NCI-H2171 (cell line): ENCODE measurements around the gene CDH23.

Experiments
- DNase-seq: peaks from one replicate; lab custom pipeline; 2025; lab: John Stamatoyannopoulos, UW

The CDH23 gene

GRCh38 chr10:71835671-71836595 is 439.2 kb downstream of the CDH23 start:
- DNase-seq, result peak; percentile 89

DNA sequence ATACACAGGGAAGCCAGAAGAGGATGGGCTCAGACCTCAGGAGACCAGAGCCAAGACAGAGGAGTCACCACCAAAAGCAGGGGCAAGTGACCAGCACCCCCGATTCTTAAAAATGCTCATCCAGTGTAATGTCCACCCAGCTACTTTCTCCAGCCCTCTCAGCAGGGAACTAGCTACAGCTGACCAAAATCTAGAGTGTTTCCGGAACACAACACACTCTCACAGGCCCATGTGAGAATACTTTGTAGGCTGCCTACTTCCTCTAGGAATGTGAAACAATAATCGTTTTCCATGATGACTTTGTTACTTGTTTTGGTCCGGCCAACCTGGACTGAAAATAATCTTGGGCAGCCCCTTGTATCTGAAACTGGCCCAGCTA is 439.9 kb downstream of the CDH23 start:
- no peak for DNase-seq

GRCh38 chr10:71837098-71837827 is 440.5 kb downstream of the CDH23 start:
- no peak for DNase-seq

DNA sequence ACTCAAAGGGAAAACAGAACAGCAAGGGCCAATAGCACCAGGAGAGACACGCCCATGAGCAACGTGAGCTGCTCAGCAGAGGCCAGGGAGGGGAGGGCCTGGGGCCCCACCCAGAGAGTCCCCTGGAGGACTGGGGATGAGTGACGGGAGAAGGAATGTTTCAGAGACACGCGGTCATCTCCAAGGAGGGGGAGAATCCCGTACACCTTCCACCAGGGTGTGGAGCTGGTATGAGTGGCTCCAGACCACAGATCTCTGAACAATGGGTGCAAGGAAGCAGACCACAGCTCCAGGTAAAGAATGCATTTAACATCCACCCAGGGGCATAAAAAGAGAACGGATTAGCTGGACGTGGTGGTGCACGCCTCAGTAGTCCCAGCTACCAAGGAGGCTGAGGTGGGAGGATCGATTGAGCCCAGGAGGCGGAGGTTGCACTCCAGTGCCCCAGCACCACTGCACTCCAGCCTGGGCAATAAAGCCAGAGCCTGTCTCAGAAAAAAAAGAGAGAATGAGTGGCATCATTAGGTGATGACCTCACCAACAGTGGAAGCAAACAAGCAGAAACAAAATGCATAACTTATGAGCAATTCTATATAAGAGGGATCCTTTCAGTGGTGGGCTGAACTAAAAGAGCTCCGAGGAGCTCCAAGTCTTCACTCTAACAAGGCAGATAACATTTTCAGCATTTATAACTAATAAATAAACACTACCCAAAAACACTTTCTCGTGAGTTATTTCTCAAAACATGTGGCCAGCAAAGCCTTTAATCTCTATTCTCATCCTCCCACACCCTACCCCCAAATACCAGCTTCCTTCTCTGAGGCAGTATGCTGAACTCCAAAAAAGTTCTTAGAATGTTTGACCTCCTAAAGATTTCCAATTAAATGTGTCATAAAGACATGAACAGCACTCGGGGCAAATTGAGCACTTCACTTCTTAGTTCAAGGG is 441.8 kb downstream of the CDH23 start:
- no peak for DNase-seq

GRCh38 chr10:71840177-71840957 is 443.6 kb downstream of the CDH23 start:
- DNase-seq, result peak; percentile 76

DNA sequence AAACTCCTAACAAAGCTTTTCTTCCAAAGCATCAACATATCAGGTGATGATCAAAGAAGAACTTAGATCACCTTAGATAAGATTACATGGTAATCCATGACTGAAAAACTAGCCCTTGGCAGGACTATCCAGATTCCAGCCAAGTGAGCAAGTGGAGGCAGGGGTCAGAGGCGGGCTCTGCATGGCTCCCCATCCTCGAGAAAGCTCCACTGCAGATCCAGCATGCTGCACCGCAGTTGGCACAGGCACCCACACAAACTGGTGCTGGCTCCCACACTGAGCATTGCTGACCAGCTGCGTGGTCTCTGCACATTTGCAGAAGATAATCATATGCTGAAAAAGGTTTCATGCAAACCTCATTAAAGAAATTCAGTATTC is 444.2 kb downstream of the CDH23 start:
- no peak for DNase-seq

GRCh38 chr10:71842422-71842821 is 445.7 kb downstream of the CDH23 start:
- no peak for DNase-seq

DNA sequence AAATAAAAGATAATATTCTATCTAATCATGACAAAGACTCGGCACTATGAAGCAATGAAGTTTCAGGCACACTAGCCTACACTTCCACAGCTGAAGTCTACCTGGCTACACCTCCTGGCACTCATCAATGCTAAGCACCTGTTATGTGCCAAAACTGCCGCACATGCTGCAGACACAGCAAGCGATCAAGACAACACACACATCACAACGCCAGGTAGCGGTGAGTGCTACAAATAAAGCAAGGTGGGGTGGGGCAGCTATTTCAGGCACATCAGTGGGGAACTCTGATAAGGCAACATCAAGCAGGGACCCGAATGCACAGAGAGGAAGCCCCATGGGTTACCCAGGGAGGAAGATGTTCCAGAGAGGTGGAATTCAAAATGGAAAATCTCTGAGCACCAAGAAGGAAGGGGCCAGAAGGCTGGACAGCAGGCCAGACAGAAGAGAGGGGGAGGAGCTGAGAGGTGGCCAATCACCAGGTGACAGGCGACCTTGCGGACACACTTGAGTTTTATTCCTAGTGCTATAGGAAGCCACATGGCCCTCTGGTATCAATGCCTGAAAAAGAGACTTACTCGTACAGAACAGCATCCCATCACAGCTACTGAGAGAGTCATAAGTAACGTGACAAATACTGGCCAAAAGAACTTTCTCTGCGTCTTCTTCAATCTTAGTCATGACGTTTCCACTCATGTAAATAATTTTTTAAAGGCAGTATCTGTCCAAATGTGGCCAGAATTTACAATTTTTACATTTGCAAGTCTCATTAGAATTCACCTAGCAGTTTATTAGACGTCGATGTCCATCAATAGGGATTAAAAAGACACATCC is 446.4 kb downstream of the CDH23 start:
- DNase-seq, result no peak

DNA sequence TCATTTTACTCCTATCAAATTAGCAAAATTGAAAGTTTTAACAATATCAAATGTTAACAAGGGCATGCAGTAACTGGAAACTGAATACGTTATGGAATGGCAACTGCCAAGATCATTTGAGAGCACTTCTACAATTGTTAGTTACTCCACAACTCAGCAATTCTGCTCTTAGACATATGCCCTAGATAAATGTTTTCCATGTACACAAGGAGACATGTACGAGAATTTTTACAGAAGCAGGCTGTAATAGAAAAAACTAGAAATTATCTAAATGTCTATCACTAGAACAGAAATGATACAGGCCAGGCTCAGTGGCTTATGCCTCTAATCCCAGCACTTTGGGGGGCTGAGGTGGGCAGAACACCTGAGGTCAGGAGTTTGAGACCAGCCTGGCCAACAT is 447.4 kb downstream of the CDH23 start:
- DNase-seq, result no peak

DNA sequence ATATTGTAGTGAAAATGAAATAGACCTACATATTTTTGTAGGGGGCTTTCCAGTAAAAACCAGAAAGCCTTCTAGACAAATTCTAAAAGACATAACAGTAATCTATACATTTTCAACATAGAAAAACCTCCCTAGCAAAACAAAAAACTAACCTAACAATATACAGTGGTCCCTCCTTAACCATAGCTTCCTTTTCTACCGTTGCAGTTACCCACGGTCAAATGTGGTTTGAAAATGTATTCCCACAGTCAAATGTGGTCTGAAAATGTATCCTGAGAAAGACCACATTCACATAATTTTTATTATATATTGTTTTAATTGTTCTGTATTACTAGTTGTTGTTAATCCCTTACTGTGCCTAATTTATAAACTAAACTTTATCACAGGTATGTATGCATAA is 448.0 kb downstream of the CDH23 start:
- no peak for DNase-seq

DNA sequence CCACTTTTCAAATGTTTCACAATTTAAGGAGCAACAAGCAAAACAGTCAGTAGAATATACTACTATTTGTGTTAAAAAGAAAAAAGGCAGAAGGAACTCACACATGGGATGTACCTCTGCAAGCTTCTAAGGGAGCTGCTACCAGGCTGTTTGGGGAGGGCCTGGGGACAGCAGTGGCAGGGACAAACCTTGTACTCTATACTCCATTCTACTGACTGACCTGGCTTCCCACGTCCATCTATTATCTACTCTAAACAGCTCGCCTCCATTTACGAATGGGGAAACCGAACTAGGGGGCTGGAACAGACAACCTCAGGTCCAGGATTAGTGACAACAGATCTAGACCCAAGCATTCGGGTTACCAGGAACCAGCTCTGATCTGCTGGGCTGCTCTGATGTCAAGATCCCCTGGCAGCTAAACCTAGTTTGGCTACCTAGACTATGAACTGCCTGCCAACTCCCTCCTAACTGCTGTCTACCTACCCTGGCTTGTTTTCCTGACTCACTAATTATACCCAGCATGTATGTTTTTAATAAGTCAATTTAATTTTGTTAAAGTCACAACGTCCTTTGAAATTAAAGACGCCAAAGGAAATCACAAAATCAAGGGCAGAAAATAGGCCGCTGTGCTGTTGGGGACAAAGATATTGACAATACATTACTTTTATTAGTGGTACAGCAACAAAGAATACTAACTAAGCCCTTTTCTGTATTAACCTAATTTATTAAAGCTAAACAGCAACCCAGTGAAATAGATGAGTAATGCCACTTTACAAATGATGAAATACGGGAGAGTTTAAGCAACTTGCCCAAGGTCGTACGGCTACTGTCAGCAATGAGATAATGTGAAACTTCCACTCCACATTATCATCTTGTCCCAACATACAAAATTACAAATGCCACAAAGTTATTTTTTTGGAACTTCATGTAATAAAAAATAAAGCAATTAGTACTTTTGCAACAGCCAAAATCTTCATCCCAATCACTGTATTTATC is 449.0 kb downstream of the CDH23 start:
- DNase-seq, result no peak

DNA sequence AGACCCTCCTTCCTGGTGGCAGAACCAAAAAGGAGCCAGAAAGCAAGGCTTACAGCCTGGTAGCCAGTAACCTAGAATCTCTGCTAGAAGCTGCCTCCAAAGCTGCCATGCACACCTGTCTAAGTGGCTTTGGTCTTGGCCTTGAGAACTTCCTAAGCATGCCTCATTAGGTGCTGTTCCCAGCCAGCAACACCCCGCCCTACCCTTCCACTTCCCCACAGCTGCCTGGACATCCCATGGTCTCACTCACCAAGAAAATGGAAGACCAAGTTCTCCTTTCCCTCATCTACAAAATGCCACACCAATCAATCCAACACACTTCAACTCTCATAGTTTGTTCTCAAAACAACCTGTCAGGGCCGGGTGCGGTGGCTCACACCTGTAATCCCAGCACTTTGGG is 450.1 kb downstream of the CDH23 start:
- DNase-seq, result no peak

DNA sequence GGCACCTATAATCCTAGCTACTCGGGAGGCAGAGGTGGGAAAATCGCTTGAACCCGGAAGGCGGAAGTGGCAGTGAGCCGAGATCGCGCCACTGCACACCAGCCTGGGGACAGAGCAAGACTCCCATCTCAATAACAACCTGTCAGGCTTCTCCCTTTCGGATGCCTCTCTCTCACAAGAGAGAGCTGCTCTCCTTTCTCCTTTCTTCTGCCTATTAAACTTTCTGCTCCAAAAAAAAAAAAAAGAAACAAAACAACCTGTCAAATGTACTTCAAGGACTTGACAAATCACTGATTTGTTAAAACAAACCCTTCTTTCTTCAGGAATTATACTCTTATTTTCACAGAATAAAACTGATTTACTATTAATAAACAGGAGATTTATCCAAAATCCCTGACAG is 450.7 kb downstream of the CDH23 start:
- no peak for DNase-seq

DNA sequence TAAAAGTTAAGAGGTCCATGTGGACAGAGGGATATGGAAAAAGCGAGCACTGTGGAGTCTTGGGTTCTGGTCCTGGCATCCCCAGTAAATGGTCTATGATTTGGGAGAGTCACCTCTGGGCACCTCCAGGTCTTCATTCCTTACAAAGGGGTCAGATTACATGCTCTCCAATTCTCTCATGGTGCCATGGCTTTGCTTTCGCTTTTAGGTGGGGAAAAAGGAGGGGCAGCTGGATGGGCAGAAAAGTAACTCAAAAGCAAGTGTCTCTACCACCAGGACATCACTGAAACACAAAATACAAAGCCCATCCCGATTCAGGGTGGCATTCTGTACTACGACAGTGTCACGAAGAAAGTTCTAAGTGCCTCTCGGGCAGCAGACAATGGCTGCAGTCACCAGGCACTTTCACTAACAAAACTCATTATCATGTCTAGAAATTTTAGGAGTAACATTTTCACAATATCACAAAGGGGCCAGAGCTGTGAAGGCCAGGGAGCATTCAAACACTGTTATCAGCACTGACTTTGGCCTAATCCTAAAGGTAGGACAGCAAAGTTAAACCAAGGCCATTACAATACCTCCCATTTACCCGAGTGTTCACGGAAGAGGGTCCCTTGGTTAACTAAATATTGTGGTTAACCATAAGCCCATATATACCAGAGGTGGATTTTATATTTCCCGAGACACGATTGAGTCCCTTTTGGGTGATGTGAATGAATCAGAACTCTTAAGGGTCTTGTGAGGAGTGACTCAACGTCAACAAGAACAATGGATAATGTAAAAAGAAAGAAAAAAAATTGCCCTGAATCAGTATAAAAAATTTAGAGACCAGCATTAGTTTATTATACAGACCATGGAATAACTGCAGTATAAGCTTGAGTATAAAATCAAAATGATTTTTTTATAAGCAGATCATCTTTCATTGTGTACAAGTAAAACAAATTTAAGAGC is 451.9 kb downstream of the CDH23 start:
- no peak for DNase-seq

- no peak for DNase-seq
Measured at GRCh38 chr10:71849461-71849908, 452.8 kb downstream of the CDH23 start.

DNA sequence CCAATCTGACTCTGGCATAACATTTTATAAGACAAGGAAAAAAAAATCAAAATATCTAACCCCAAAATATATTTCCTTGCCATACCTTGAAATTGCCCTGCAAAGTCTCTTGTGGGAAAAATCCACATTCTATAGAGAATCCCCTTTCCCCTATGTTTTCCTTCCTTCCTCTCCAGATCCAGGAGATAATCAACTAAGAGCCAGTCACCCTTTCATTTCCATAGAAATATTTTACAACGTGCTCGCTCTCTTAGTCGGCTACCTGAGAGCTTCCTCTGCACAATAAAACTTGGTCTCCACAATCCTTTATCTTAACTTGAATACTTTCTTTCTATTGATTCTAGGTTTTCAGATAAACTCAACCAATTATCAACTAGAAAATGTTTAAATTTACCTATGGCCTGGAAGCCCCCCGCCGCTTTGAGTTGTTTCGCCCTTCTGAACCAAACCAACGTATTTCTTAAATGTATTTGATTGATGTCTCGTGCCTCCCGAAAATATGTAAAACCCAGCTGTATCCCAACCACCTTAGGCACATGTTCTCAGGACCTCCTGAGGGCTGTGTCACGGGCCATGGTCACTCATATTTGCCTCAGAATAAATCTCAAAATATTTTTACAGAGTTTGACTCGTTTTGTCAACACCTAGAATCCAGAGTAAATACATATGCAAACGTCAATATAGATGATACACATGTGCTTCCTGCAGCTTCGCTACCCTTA is 453.5 kb downstream of the CDH23 start:
- DNase-seq, result no peak

DNA sequence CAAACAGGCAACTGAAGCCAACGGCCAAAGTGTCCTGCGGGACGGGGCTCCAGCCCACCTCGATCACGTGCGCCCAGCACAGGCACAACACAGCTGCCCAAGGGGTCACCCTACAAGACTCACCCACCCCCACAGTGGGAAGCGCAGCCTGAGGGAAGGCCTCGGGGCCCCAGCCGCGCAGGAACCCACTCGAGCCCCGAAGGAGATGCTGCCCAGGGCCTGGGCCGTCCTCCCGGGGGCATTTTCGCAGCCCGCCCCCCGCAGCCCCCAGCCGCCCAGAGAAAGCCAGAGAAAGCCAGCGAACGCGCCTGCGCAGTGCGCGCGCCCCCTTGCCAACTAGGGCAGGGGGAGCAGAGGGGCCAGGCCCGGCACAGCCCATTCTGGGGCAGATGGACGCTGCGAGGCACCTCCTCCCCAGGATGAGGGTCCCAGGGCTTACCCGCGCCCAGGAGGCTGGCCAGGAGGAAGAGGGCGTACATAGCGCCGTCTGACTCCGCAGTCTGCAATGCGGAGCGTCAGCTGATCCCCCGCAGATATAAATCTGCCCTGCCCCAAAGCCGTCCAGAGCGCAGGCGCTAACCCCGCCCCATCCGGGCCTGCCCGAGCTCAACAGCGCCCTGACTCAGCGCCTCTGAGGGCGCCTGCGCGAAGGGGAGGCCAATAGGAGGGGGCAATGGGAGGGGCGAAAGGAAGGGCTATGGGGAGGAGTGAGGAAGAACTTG is 454.2 kb downstream of the CDH23 start, which contains the start of gene PSAP:
Gene PSAP, minus strand, starts transcription at position 509 of the 722 bp plus-strand sequence. Its CDS starts 30 bp downstream, at position 479.
- peak; percentile 90 for DNase-seq
